ENCODE results near the gene APOO. TPM values are rescaled to one million over a fixed set of nuclear protein-coding genes. Genes with fewer than 3 reads are reported as not detected.

Gene APOO
- total and polyA plus RNA-seq, 4 donors, result 5.4 to 18.0 (median 8.8) TPM

GRCh38 chrX:23849241-23849640, 58.5 kb downstream of the APOO start (continued):
- TF ChIP-seq HNF4G (IDR thresholded peaks at IDR 0.05) (no peak), MAX (IDR thresholded peaks at IDR 0.05) (no peak), JUND (IDR thresholded peaks at IDR 0.05) (no peak), HNF4A (conservative IDR thresholded peaks at IDR 0.05) (no peak), NR2F2 (IDR thresholded peaks at IDR 0.05) (no peak), SP1 (IDR thresholded peaks at IDR 0.05) (no peak), TAF1 (conservative IDR thresholded peaks at IDR 0.05) (no peak), RAD21 (IDR thresholded peaks at IDR 0.05) (no peak), ZBTB33 (IDR thresholded peaks at IDR 0.05) (no peak), FOXA1 (IDR thresholded peaks at IDR 0.05) (no peak), GABPA (IDR thresholded peaks at IDR 0.05 in 1 of 2, conservative IDR thresholded peaks at IDR 0.05 in 1 of 2) (no peak)

GRCh38 chrX:23845351-23845817, 62.4 kb downstream of the APOO start:
- TF ChIP-seq YY1 (IDR thresholded peaks at IDR 0.05) (peak; percentile 93), EGR1 (IDR thresholded peaks at IDR 0.05; ENCODE audit: low read depth in 2 of 2) (no peak)
- H3K36me3 ChIP-seq (ENCODE audit: control insufficient read depth in 4 of 4, insufficient read depth in 3 of 4, low read depth in 1 of 4, low read length in 3 of 4), result no peaks in the 10 kb centered on the region
- no peaks in the 10 kb centered on the region for H3K9me3 ChIP-seq (ENCODE audit: control insufficient read depth in 4 of 4, low read length in 3 of 4)
- 7% methylated on average over 3 of the region's 3 CpGs for WGBS
- DNase-seq (ENCODE audit: low spot score), result no peak
- H3K9ac ChIP-seq (ENCODE audit: low read depth in 1 of 2, low read length in 2 of 2), result peak overlapping the region in 1 of 2 donors; percentile 39
- H3K27ac ChIP-seq (ENCODE audit: low read depth in 1 of 2, low read length in 2 of 2), result peak overlapping the region; percentile 61 to 63
- no peaks in the 10 kb centered on the region for H3K27me3 ChIP-seq (ENCODE audit: control insufficient read depth in 4 of 4, insufficient read depth in 4 of 4, low read length in 3 of 4)
- peak overlapping the region in 1 of 3 donors; percentile 41 for H3K4me3 ChIP-seq (ENCODE audit: low read depth in 1 of 3, low read length in 3 of 3)
- peaks cover 2 to 11% (median 6%) of the 10 kb centered on the region in 4 donors for H3K4me1 ChIP-seq (ENCODE audit: control insufficient read depth in 4 of 4, insufficient read depth in 4 of 4, low read length in 3 of 4)

GRCh38 chrX:23844502-23845138, 63.1 kb downstream of the APOO start:
- Histone ChIP-seq H3K27me3 (ENCODE audit: control insufficient read depth in 4 of 4, insufficient read depth in 4 of 4, low read length in 3 of 4) (no peaks in the 10 kb centered on the region), H3K9ac (ENCODE audit: low read depth in 1 of 2, low read length in 2 of 2) (no peak overlapping the region), H3K36me3 (ENCODE audit: control insufficient read depth in 4 of 4, insufficient read depth in 3 of 4, low read depth in 1 of 4, low read length in 3 of 4) (no peaks in the 10 kb centered on the region), H3K27ac (ENCODE audit: low read depth in 1 of 2, low read length in 2 of 2) (peak overlapping the region; percentile 61 to 63), H3K4me1 (ENCODE audit: control insufficient read depth in 4 of 4, insufficient read depth in 4 of 4, low read length in 3 of 4) (peaks cover 2 to 11% (median 6%) of the 10 kb centered on the region in 4 donors), H3K4me3 (ENCODE audit: low read depth in 1 of 3, low read length in 3 of 3) (peak overlapping the region in 1 of 3 donors; percentile 23), H3K9me3 (ENCODE audit: control insufficient read depth in 4 of 4, low read length in 3 of 4) (no peaks in the 10 kb centered on the region)
- no peak for DNase-seq (ENCODE audit: low spot score)
- no peak for TF ChIP-seq FOXA1 (IDR thresholded peaks at IDR 0.05)
- peak; percentile 18 for TF ChIP-seq NR2F2 (IDR thresholded peaks at IDR 0.05)
- TF ChIP-seq ZBTB33 (IDR thresholded peaks at IDR 0.05), result no peak
- no peak for TF ChIP-seq TAF1 (conservative IDR thresholded peaks at IDR 0.05)
- peak; percentile 46 for TF ChIP-seq SP1 (IDR thresholded peaks at IDR 0.05)
- TF ChIP-seq GABPA (IDR thresholded peaks at IDR 0.05 in 1 of 2, conservative IDR thresholded peaks at IDR 0.05 in 1 of 2), result no peak
- TF ChIP-seq CTCF (IDR thresholded peaks at IDR 0.05; ENCODE audit: low read depth, low read length, missing input control), result no peak
- TF ChIP-seq HNF4G (IDR thresholded peaks at IDR 0.05), result peak; percentile 44
- no peak for TF ChIP-seq FOXA2 (IDR thresholded peaks at IDR 0.05)
- TF ChIP-seq YY1 (IDR thresholded peaks at IDR 0.05), result peak; percentile 13
- peak; percentile 41 to 50 for TF ChIP-seq HNF4A (conservative IDR thresholded peaks at IDR 0.05)
- no peak for TF ChIP-seq RXRA (IDR thresholded peaks at IDR 0.05)
- TF ChIP-seq EGR1 (IDR thresholded peaks at IDR 0.05; ENCODE audit: low read depth in 2 of 2), result no peak
- WGBS, result 35% methylated on average over 7 of the region's 7 CpGs
